ENCODE data around the gene CPE. TPM values are rescaled to one million over a fixed set of nuclear protein-coding genes. Genes with fewer than 3 reads are reported as not detected.

Gene CPE
- total and polyA plus RNA-seq, 2 of the 4 experiments (the other 2 are of a cell fraction), result 3.6 to 13.5 TPM

DNA sequence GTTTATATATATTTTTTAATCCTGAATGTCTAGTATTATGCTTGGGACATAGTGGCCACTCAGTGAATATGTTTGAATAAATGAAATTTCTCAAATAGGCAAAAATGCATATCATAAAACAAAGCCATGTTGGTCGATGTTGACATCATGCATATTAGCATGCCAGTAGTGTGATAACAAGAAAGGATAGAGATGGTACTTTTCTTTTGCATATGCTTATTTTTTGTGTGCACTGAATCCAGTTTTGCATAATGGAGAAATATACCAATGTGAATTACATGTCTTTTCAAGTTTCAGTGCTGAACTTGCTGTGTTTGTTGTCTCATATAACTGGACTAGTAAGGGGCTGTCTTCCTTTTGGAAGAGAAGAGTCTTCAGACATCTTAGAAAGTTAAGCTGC lies 7.5 kb downstream of the CPE start:
- no peaks in the 10 kb centered on the region for H3K9me1 ChIP-seq (ENCODE audit: insufficient read depth, low read length)
- H3K14ac ChIP-seq (replicated peaks; ENCODE audit: low read depth, low read length), result no peak overlapping the region
- H3K4ac ChIP-seq (ENCODE audit: low read depth, low read length), result no peak overlapping the region
- intact Hi-C loops (cut with micrococcal nuclease) (no loop called here), in situ Hi-C loops (cut with MboI; ENCODE audit: low sequenced_read_pairs) (no loop called here), dilution Hi-C loops (cut with HindIII; ENCODE audit: low sequenced_read_pairs, unreplicated experiment) (no loop called here)
- H3K27me3 ChIP-seq (ENCODE audit: control insufficient read depth, insufficient read depth, low read length), result no peaks in the 10 kb centered on the region
- H2BK15ac ChIP-seq (ENCODE audit: low read depth, low read length), result no peak overlapping the region
- no peak overlapping the region for H3K18ac ChIP-seq (ENCODE audit: low read depth, low read length)
- no peak overlapping the region for H3K9ac ChIP-seq (ENCODE audit: low read depth, low read length)
- H3K27ac ChIP-seq (ENCODE audit: insufficient read depth, low read length), result no peak overlapping the region
- no peak overlapping the region for H2AK5ac ChIP-seq (ENCODE audit: low read depth, low read length)
- CTCF ChIA-PET, result no interaction called here
- POLR2A ChIA-PET (ENCODE audit: unreplicated experiment), result no interaction called here
- H2BK20ac ChIP-seq (ENCODE audit: low read depth, low read length), result no peak overlapping the region
- no peak overlapping the region for H3K4me3 ChIP-seq (ENCODE audit: insufficient read depth, low read depth, low read length)
- H2BK5ac ChIP-seq (ENCODE audit: low read depth, low read length, poor library complexity, severe bottlenecking), result no peak overlapping the region
- no TSS peak for BruUV-seq (replicated peaks)
- H2AK9ac ChIP-seq (replicated peaks; ENCODE audit: low read depth, low read length, poor library complexity), result no peak overlapping the region
- H2AFZ ChIP-seq (replicated peaks; ENCODE audit: low read length, poor library complexity), result no peak overlapping the region
- no peaks in the 10 kb centered on the region for H3K36me3 ChIP-seq (ENCODE audit: control insufficient read depth, insufficient read depth, low read length)
- no CpG with 5 or more reads among the region's 1 CpG for WGBS, 2 experiments (ENCODE audit: extremely low coverage in 2 of 2, insufficient read length in 1 of 2)
- DNase-seq (no peak), ATAC-seq (ENCODE audit: low read depth) (no peak)
- no peak overlapping the region for H4K5ac ChIP-seq (ENCODE audit: low read depth, low read length)
- H4K91ac ChIP-seq (ENCODE audit: insufficient read depth, low read depth, low read length), result no peak overlapping the region
- no peaks in the 10 kb centered on the region for H4K20me1 ChIP-seq (ENCODE audit: insufficient read depth, low read length)
- H3K23ac ChIP-seq (ENCODE audit: low read depth, low read length), result no peak overlapping the region
- no peak overlapping the region for H2BK120ac ChIP-seq (ENCODE audit: low read depth, low read length)
- no peak overlapping the region for H3K4me2 ChIP-seq (ENCODE audit: low read depth, low read length)
- no peaks in the 10 kb centered on the region for H3K4me1 ChIP-seq (ENCODE audit: control insufficient read depth, insufficient read depth, low read length)
- no peaks in the 10 kb centered on the region for H3K9me3 ChIP-seq (ENCODE audit: control insufficient read depth, insufficient read depth, low read length)
- no peaks in the 10 kb centered on the region for H3K79me1 ChIP-seq (ENCODE audit: low read depth in 1 of 2, low read length in 2 of 2)
- H4K8ac ChIP-seq (ENCODE audit: low read depth in 2 of 2, low read length in 2 of 2), result no peak overlapping the region
- TF ChIP-seq FOS (IDR thresholded peaks at IDR 0.05; ENCODE audit: low read depth, low read length), result no peak
- no peak for TF ChIP-seq CEBPB (IDR thresholded peaks at IDR 0.05; ENCODE audit: low read depth, low read length)
- TF ChIP-seq MXI1 (IDR thresholded peaks at IDR 0.05; ENCODE audit: borderline replicate concordance, low read depth, low read length), result no peak
- TF ChIP-seq RFX5 (IDR thresholded peaks at IDR 0.05; ENCODE audit: low read depth, low read length), result no peak
- TF ChIP-seq MAFK (IDR thresholded peaks at IDR 0.05; ENCODE audit: low read depth, low read length), result no peak
- TF ChIP-seq POLR2A (IDR thresholded peaks at IDR 0.05; ENCODE audit: low read depth, low read length), result no peak
- TF ChIP-seq SMC3 (IDR thresholded peaks at IDR 0.05; ENCODE audit: low read depth, low read length), result no peak
- no peak for TF ChIP-seq USF2 (IDR thresholded peaks at IDR 0.05; ENCODE audit: low read depth, low read length)
- TF ChIP-seq CHD1 (IDR thresholded peaks at IDR 0.05; ENCODE audit: low read depth, low read length), result no peak
- TF ChIP-seq CTCF (conservative IDR thresholded peaks at IDR 0.05; ENCODE audit: low read depth, low read length), result no peak
- no peak for TF ChIP-seq RCOR1 (IDR thresholded peaks at IDR 0.05; ENCODE audit: insufficient replicate concordance, low read length)
- TF ChIP-seq, protein P1, sequence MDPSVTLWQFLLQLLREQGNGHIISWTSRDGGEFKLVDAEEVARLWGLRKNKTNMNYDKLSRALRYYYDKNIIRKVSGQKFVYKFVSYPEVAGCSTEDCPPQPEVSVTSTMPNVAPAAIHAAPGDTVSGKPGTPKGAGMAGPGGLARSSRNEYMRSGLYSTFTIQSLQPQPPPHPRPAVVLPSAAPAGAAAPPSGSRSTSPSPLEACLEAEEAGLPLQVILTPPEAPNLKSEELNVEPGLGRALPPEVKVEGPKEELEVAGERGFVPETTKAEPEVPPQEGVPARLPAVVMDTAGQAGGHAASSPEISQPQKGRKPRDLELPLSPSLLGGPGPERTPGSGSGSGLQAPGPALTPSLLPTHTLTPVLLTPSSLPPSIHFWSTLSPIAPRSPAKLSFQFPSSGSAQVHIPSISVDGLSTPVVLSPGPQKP (IDR thresholded peaks at IDR 0.05; ENCODE audit: borderline replicate concordance, low read depth, low read length), result no peak
- no peak for TF ChIP-seq BHLHE40 (IDR thresholded peaks at IDR 0.05; ENCODE audit: low read depth, low read length)
- TF ChIP-seq RAD21 (IDR thresholded peaks at IDR 0.05; ENCODE audit: low read length), result no peak
- no peak for TF ChIP-seq NFE2L2 (IDR thresholded peaks at IDR 0.05; ENCODE audit: low read depth, low read length)
- TF ChIP-seq MAZ (IDR thresholded peaks at IDR 0.05; ENCODE audit: borderline replicate concordance, low read depth, low read length), result no peak
- no peak overlapping the region for H3K56ac ChIP-seq (ENCODE audit: extremely low read depth, insufficient read depth, low read length)
